Fibroblast of lung (primary cell): ENCODE data around the gene MUC12. TPM values are rescaled to one million over a fixed set of nuclear protein-coding genes. Genes with fewer than 3 reads are reported as not detected.

Source experiments
- DNase-seq, 2 donors: peaks; one replicate each; pipeline versions ENCODE4 v3.0.0 to v3.0.0-alpha.2; 2010; ENCODE audit warnings: low read depth in 2 of 2
- H2AFZ ChIP-seq: 2 replicates; pipeline ENCODE4 v1.5.1; 2012; ENCODE audit warnings: low read length, control low read depth, inconsistent platforms
- H3K27ac ChIP-seq: 2 replicates; pipeline ENCODE4 v1.5.1; 2011; ENCODE audit warnings: low read length, control low read depth; ENCODE audit not compliant: insufficient read depth
- H3K27me3 ChIP-seq: 2 replicates; pipeline ENCODE4 v1.5.1; 2011; ENCODE audit warnings: mild to moderate bottlenecking, low read length; ENCODE audit not compliant: control insufficient read depth, insufficient read depth
- H3K36me3 ChIP-seq: 2 replicates; pipeline ENCODE4 v1.5.1; 2011; ENCODE audit warnings: low read length; ENCODE audit not compliant: control insufficient read depth, insufficient read depth
- H3K4me1 ChIP-seq: 2 replicates; pipeline ENCODE4 v1.5.1; 2011; ENCODE audit warnings: low read length; ENCODE audit not compliant: control insufficient read depth, insufficient read depth; ENCODE audit errors: extremely low read depth
- H3K4me2 ChIP-seq: 2 replicates; pipeline ENCODE4 v1.5.1; 2011; ENCODE audit warnings: low read length, control low read depth; ENCODE audit not compliant: insufficient read depth; ENCODE audit errors: extremely low read depth
- H3K4me3 ChIP-seq, 4 experiments: fragments of 200-600 bp in 1 of 4; sonication (generic) in 1 of 4; replicated peaks in 1 of 4; 2 replicates each; pipeline ENCODE4 v1.5.1; 2011 to 2016; ENCODE audit warnings: low read length in 4 of 4, low read depth in 3 of 4, mild to moderate bottlenecking in 3 of 4, control low read depth in 2 of 4, inconsistent platforms in 1 of 4, mixed read lengths in 1 of 4; ENCODE audit not compliant: insufficient read depth in 1 of 4; ENCODE audit errors: control extremely low read depth in 1 of 4
- H3K79me2 ChIP-seq: 2 replicates; pipeline ENCODE4 v1.5.1; 2012; ENCODE audit warnings: mild to moderate bottlenecking, low read length, inconsistent platforms; ENCODE audit not compliant: control insufficient read depth, insufficient read depth
- H3K9ac ChIP-seq: 2 replicates; pipeline ENCODE4 v1.5.1; 2011; ENCODE audit warnings: mild to moderate bottlenecking, low read length, control low read depth; ENCODE audit not compliant: insufficient read depth
- H3K9me3 ChIP-seq: 2 replicates; pipeline ENCODE4 v1.5.1; 2012; ENCODE audit warnings: low read depth, low read length; ENCODE audit not compliant: control insufficient read depth, insufficient read depth
- H4K20me1 ChIP-seq: 2 replicates; pipeline ENCODE4 v1.5.1; 2011; ENCODE audit warnings: low read length; ENCODE audit not compliant: control insufficient read depth, insufficient read depth; ENCODE audit errors: extremely low read depth
- EZH2 ChIP-seq: IDR thresholded peaks from 2 replicates; pipeline ENCODE4 v1.5.1; 2012; ENCODE audit warnings: low read length, control low read depth, mild to moderate bottlenecking; ENCODE audit errors: missing control alignments
- polyA plus RNA-seq, 2 donors: library from polyadenylated mRNA; depleted of rRNA in 1 of 2; stranded (reverse) in 1 of 2; unstranded in 1 of 2; fragments of >200 nt; gene quantifications; 2 replicates each; pipeline ENCODE4 v1.2.1, GENCODE V29; 2011 to 2012; ENCODE audit warnings: missing spikeins in 1 of 2
- total RNA-seq: library from RNA; depleted of rRNA; stranded (reverse); fragments of >200 nt; gene quantifications from 2 replicates; pipeline ENCODE4 v1.2.1, GENCODE V29; 2014
- TF ChIP-seq, protein P1 (sequence below), 2 donors: IDR thresholded peaks in 1 of 2; conservative IDR thresholded peaks in 1 of 2; 1 replicate in 1 of 2; 2 replicates in 1 of 2; pipeline ENCODE4 v1.5.1; 2011 to 2012; ENCODE audit warnings: low read length in 2 of 2, control low read depth in 1 of 2, inconsistent platforms in 1 of 2, low read depth in 1 of 2, mild to moderate bottlenecking in 1 of 2

MUC12 gene
- total and polyA plus RNA-seq, 2 donors (not counting 1 experiment from before 2014, with no cell fraction given) = 0.50 to 0.95 TPM

DNA sequence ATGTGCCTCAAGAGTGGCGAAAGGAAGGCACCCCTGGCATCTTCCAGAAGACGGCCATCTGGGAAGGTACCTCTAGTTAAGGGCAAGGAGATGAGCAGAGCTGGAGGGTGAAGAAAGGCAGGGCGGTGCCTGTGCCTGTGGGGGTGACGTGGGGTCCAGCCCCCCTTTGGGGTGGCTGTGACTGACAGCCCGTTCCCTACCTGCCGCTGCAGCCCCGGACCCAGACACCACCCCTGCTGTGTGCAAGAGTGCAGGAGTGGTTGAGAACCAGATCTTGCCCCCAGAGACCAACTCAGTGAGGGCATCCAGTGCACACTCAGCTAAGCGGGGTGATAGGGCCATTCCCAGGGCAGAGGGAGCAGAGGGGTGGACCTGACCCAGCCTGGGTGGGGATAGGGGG, 46.3 kb downstream of the MUC12 start:
- Histone ChIP-seq H3K4me3 (no peak overlapping the region), H4K20me1 (no peaks in the 10 kb centered on the region), H3K4me2 (no peak overlapping the region), H2AFZ (no peak overlapping the region), H3K79me2 (no peaks in the 10 kb centered on the region), H3K36me3 (no peaks in the 10 kb centered on the region), H3K27ac (no peak overlapping the region), H3K9ac (no peak overlapping the region), H3K9me3 (no peaks in the 10 kb centered on the region), H3K27me3 (no peaks in the 10 kb centered on the region), H3K4me1 (no peaks in the 10 kb centered on the region)
- DNase-seq = no peak
- TF ChIP-seq, protein P1, sequence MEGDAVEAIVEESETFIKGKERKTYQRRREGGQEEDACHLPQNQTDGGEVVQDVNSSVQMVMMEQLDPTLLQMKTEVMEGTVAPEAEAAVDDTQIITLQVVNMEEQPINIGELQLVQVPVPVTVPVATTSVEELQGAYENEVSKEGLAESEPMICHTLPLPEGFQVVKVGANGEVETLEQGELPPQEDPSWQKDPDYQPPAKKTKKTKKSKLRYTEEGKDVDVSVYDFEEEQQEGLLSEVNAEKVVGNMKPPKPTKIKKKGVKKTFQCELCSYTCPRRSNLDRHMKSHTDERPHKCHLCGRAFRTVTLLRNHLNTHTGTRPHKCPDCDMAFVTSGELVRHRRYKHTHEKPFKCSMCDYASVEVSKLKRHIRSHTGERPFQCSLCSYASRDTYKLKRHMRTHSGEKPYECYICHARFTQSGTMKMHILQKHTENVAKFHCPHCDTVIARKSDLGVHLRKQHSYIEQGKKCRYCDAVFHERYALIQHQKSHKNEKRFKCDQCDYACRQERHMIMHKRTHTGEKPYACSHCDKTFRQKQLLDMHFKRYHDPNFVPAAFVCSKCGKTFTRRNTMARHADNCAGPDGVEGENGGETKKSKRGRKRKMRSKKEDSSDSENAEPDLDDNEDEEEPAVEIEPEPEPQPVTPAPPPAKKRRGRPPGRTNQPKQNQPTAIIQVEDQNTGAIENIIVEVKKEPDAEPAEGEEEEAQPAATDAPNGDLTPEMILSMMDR (conservative IDR thresholded peaks at IDR 0.05 in 1 of 2, IDR thresholded peaks at IDR 0.05 in 1 of 2; ENCODE audit: low read depth in 1 of 2, low read length in 2 of 2) = no peak
- TF ChIP-seq EZH2 = no peak

DNA sequence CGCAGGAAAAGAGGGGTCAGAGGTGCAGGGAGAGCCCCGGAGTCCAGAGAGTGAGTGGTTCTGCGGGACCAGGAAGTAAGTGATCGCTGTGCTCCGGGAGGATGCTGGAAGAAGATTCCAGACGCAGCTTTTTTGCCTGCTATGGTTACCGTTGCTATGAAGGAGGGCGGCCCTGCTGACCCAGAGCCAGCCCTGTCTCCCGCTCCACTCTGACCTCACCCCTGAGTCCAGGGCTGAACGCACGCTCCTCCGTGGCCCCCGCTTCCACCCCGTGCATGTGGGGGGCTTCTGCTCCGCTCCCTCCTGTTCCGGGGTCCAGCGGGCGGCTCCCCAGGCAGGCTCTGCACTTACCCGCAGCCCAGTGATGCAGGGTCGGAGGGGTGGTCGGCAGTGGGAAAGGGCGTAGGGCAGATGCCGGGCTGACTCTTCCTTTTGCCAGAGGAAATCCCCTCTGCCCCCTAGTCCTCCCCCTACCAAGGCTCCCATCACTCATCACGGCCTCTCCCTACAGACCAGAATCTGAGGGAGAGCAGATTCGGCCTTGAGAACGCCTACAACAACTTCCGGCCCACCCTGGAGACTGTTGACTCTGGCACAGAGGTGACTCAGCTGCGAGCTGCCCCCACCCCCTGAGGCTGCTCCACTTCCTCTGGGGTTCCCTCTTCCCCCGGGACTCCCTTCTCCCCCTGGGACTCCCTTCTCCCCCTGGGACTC, 47.9 kb downstream of the MUC12 start:
- no peaks in the 10 kb centered on the region for H3K9me3 ChIP-seq
- peak overlapping the region; percentile 96 for H3K9ac ChIP-seq
- H3K4me3 ChIP-seq = peak overlapping the region; percentile 37 to 68 (median 53)
- peak overlapping the region; percentile 97 for H3K27ac ChIP-seq
- peak overlapping the region; percentile 57 for H2AFZ ChIP-seq
- peak; percentile 79 to 80 for DNase-seq
- H3K27me3 ChIP-seq = no peaks in the 10 kb centered on the region
- no peaks in the 10 kb centered on the region for H3K79me2 ChIP-seq
- peak overlapping the region; percentile 94 for H3K4me2 ChIP-seq
- no peaks in the 10 kb centered on the region for H4K20me1 ChIP-seq
- TF ChIP-seq EZH2 = no peak
- TF ChIP-seq, protein P1 (conservative IDR thresholded peaks at IDR 0.05 in 1 of 2, IDR thresholded peaks at IDR 0.05 in 1 of 2; ENCODE audit: low read depth in 1 of 2, low read length in 2 of 2) = no peak
- H3K4me1 ChIP-seq = no peaks in the 10 kb centered on the region
- no peaks in the 10 kb centered on the region for H3K36me3 ChIP-seq

DNA sequence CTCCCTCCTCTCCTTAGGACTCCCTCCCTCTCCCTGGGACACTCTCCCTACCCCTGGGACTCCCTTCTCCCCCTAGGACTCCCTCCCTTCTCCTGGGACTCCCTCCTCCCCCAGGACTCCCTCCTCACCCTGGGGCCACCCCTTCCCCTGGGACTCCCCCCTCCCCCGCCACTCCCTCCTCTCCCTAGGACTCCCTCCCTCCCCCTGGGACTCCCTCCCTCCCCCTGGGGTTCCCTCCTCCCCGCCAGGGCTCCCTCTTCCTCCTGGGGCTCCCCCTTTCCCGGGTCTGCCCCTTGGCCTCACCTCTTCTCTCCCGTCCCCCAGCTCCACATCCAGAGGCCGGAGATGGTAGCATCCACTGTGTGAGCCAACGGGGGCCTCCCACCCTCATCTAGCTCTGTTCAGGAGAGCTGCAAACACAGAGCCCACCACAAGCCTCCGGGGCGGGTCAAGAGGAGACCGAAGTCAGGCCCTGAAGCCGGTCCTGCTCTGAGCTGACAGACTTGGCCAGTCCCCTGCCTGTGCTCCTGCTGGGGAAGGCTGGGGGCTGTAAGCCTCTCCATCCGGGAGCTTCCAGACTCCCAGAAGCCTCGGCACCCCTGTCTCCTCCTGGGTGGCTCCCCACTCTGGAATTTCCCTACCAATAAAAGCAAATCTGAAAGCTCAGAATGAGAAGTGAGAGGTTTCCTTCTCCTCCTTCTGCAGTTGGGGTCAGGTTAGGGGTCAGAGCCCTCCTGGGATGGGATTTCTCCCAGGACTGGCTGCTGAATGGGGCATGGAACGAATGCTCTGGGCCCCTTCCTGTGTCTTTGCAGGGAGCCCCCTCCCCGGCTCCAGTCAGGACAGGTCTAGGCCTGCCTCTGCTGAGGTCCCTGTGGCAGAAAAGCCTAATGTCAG, 49.2 kb downstream of the MUC12 start:
- Histone ChIP-seq H3K27me3 (no peaks in the 10 kb centered on the region), H2AFZ (no peak overlapping the region), H4K20me1 (no peaks in the 10 kb centered on the region), H3K9ac (no peak overlapping the region), H3K4me1 (no peaks in the 10 kb centered on the region), H3K4me3 (no peak overlapping the region), H3K4me2 (no peak overlapping the region), H3K9me3 (no peaks in the 10 kb centered on the region), H3K27ac (no peak overlapping the region), H3K79me2 (no peaks in the 10 kb centered on the region), H3K36me3 (no peaks in the 10 kb centered on the region)
- no peak for DNase-seq
- TF ChIP-seq, protein P1 (conservative IDR thresholded peaks at IDR 0.05 in 1 of 2, IDR thresholded peaks at IDR 0.05 in 1 of 2; ENCODE audit: low read depth in 1 of 2, low read length in 2 of 2) = no peak
- no peak for TF ChIP-seq EZH2
